H9 (cell line): ENCODE results near the gene TEX35. TPM values are rescaled to one million over a fixed set of nuclear protein-coding genes. Genes with fewer than 3 reads are reported as not detected.

Experiments
- DNase-seq: peaks from one replicate; pipeline ENCODE4 v3.0.0-alpha.2; 2017
- H2AFZ ChIP-seq: one replicate; pipeline ENCODE4 v1.6.1; 2013; ENCODE audit warnings: mild to moderate bottlenecking, low read length, control low read depth, moderate library complexity
- H2AK5ac ChIP-seq: 2 replicates; pipeline ENCODE4 v1.6.1; 2013; ENCODE audit warnings: low read length, control low read depth, mixed read lengths; ENCODE audit not compliant: insufficient read length
- H2BK120ac ChIP-seq: one replicate; pipeline ENCODE4 v1.6.1; 2013; ENCODE audit warnings: low read depth, mild to moderate bottlenecking, low read length, control low read depth, inconsistent platforms; ENCODE audit not compliant: poor library complexity, severe bottlenecking
- H2BK12ac ChIP-seq: 2 replicates; pipeline ENCODE4 v1.6.1; 2013; ENCODE audit warnings: low read length, control low read depth, mixed read lengths, low read depth; ENCODE audit not compliant: insufficient read length
- H2BK15ac ChIP-seq: 2 replicates; pipeline ENCODE4 v1.6.1; 2013; ENCODE audit warnings: low read depth, low read length, control low read depth
- H2BK20ac ChIP-seq: one replicate; pipeline ENCODE4 v1.6.1; 2013; ENCODE audit warnings: low read depth, mild to moderate bottlenecking, low read length, control low read depth, inconsistent platforms; ENCODE audit not compliant: poor library complexity, severe bottlenecking
- H2BK5ac ChIP-seq: 2 replicates; pipeline ENCODE4 v1.6.1; 2013; ENCODE audit warnings: low read length, control low read depth, mixed read lengths; ENCODE audit not compliant: insufficient read length
- H3K14ac ChIP-seq: 2 replicates; pipeline ENCODE4 v1.6.1; 2013; ENCODE audit warnings: low read length, control low read depth; ENCODE audit not compliant: insufficient read depth
- H3K18ac ChIP-seq: 2 replicates; pipeline ENCODE4 v1.6.1; 2013; ENCODE audit warnings: low read depth, mild to moderate bottlenecking, mixed read lengths, low read length, control low read depth; ENCODE audit not compliant: insufficient read length
- H3K23ac ChIP-seq: 2 replicates; pipeline ENCODE4 v1.6.1; 2013; ENCODE audit warnings: low read length, control low read depth, mixed read lengths, low read depth; ENCODE audit not compliant: insufficient read length
- H3K23me2 ChIP-seq: 2 replicates; pipeline ENCODE4 v1.6.1; 2013; ENCODE audit warnings: low read depth, mild to moderate bottlenecking, mixed read lengths, low read length, control low read depth; ENCODE audit not compliant: insufficient read length, poor library complexity, severe bottlenecking
- H3K27ac ChIP-seq: 2 replicates; pipeline ENCODE4 v1.5.1; 2013; ENCODE audit warnings: low read length, control low read depth, mixed read lengths, low read depth; ENCODE audit not compliant: insufficient read length
- H3K27me3 ChIP-seq: 2 replicates; pipeline ENCODE4 v1.6.1; 2013; ENCODE audit warnings: low read length, control low read depth, inconsistent platforms; ENCODE audit not compliant: insufficient read depth
- H3K4ac ChIP-seq: 2 replicates; pipeline ENCODE4 v1.6.1; 2013; ENCODE audit warnings: low read depth, mild to moderate bottlenecking, control low read depth, inconsistent platforms, low read length, moderate library complexity
- H3K4me1 ChIP-seq: 2 replicates; pipeline ENCODE4 v1.6.1; 2013; ENCODE audit warnings: low read length, control low read depth, inconsistent platforms; ENCODE audit not compliant: insufficient read depth
- H3K4me2 ChIP-seq: 2 replicates; pipeline ENCODE4 v1.6.1; 2013; ENCODE audit warnings: low read length, control low read depth, mixed read lengths; ENCODE audit not compliant: insufficient read length, insufficient read depth
- H3K56ac ChIP-seq: 2 replicates; pipeline ENCODE4 v1.6.1; 2013; ENCODE audit warnings: low read depth, mild to moderate bottlenecking, mixed read lengths, low read length, control low read depth; ENCODE audit not compliant: insufficient read length
- H3K79me1 ChIP-seq: 2 replicates; pipeline ENCODE4 v1.6.1; 2013; ENCODE audit warnings: low read depth, mild to moderate bottlenecking, moderate library complexity, low read length, control low read depth, inconsistent platforms; ENCODE audit not compliant: insufficient read depth, poor library complexity, severe bottlenecking
- H3K79me2 ChIP-seq: 2 replicates; pipeline ENCODE4 v1.6.1; 2013; ENCODE audit warnings: low read length, control low read depth, inconsistent platforms; ENCODE audit not compliant: insufficient read depth
- H3K9ac ChIP-seq: 2 replicates; pipeline ENCODE4 v1.6.1; 2013; ENCODE audit warnings: low read length, control low read depth, mixed read lengths; ENCODE audit not compliant: insufficient read length; ENCODE audit errors: extremely low read depth
- H3K9me3 ChIP-seq: one replicate; pipeline ENCODE4 v1.6.1; 2013; ENCODE audit warnings: low read depth, low read length, inconsistent platforms; ENCODE audit not compliant: control insufficient read depth
- H3T11ph ChIP-seq: one replicate; pipeline ENCODE4 v1.6.1; 2013; ENCODE audit warnings: mild to moderate bottlenecking, low read length, control low read depth, inconsistent platforms
- H4K20me1 ChIP-seq: one replicate; pipeline ENCODE4 v1.6.1; 2013; ENCODE audit not compliant: control insufficient read depth, insufficient read length, insufficient read depth
- H4K5ac ChIP-seq: 2 replicates; pipeline ENCODE4 v1.6.1; 2013; ENCODE audit warnings: low read depth, mild to moderate bottlenecking, mixed read lengths, low read length, control low read depth; ENCODE audit not compliant: insufficient read length
- H4K8ac ChIP-seq: replicated peaks from 2 replicates; pipeline ENCODE4 v1.6.1; 2013; ENCODE audit warnings: low read length, control low read depth, mixed read lengths, low read depth; ENCODE audit not compliant: insufficient read length
- H4K91ac ChIP-seq: 2 replicates; pipeline ENCODE4 v1.6.1; 2013; ENCODE audit warnings: low read depth, mild to moderate bottlenecking, moderate library complexity, mixed read lengths, low read length, control low read depth; ENCODE audit not compliant: insufficient read length
- H3K27ac Mint-ChIP-seq, 3 experiments: 2 replicates in 2 of 3; 3 replicates in 1 of 3; pipeline ENCODE4 v1.8.0; 2020 to 2021; ENCODE audit warnings: mixed read lengths in 3 of 3, mild to moderate bottlenecking in 1 of 3, moderate library complexity in 1 of 3
- H3K27me3 Mint-ChIP-seq: 2 replicates; pipeline ENCODE4 v1.8.0; 2021; ENCODE audit warnings: low read depth, mild to moderate bottlenecking, moderate library complexity, mixed read lengths
- H3K36me3 Mint-ChIP-seq, 3 experiments: 2 replicates in 2 of 3; 3 replicates in 1 of 3; pipeline ENCODE4 v1.8.0; 2020 to 2021; ENCODE audit warnings: low read depth in 3 of 3, mixed read lengths in 3 of 3; ENCODE audit not compliant: insufficient read depth in 1 of 3
- H3K4me1 Mint-ChIP-seq, 2 experiments: 2 replicates each; pipeline ENCODE4 v1.8.0; 2020; ENCODE audit warnings: mixed read lengths in 2 of 2
- H3K4me3 Mint-ChIP-seq, 2 experiments: 2 replicates in 1 of 2; 3 replicates in 1 of 2; pipeline ENCODE4 v1.8.0; 2020 to 2021; ENCODE audit warnings: mild to moderate bottlenecking in 2 of 2, mixed read lengths in 2 of 2, moderate library complexity in 1 of 2
- H3K9me3 Mint-ChIP-seq, 2 experiments: 2 replicates in 1 of 2; 3 replicates in 1 of 2; pipeline ENCODE4 v1.8.0; 2020; ENCODE audit warnings: mild to moderate bottlenecking in 2 of 2, mixed read lengths in 2 of 2, moderate library complexity in 1 of 2
- WGBS: extraction: QIAGEN DNeasy Blood & Tissue Kit; methylation state at CpG from one replicate; pipeline ENCODE4 v1.1.7; 2013; ENCODE audit warnings: missing lambda C conversion rate, low lambda C conversion rate, mixed read lengths; ENCODE audit not compliant: insufficient read length; ENCODE audit errors: extremely low coverage; 5-methylcytosine and 5-hydroxymethylcytosine counted together
- total RNA-seq: library from RNA; stranded (reverse); gene quantifications from 2 replicates; pipeline ENCODE4 v1.2.1, GENCODE V29; 2021
- TF ChIP-seq, protein P1 (sequence below): fragments of 200-600 bp; sonication (generic); conservative IDR thresholded peaks from 3 replicates; pipeline ENCODE4 v1.8.0; 2021; ENCODE audit warnings: antibody characterized with exemption, mild to moderate bottlenecking

Gene TEX35
- total RNA-seq, 1 experiment from 2014 or later, result not detected

- peaks cover 2% of the 10 kb centered on the region for H3K23me2 ChIP-seq
- H3K79me1 ChIP-seq, result no peaks in the 10 kb centered on the region
- Mint-ChIP-seq H3K4me1 (peaks cover 0 to 5% of the 10 kb centered on the region in 2 experiments; a peak in 2 of 4 replicates), H3K9me3 (no peaks in the 10 kb centered on the region), H3K27me3 (no peaks in the 10 kb centered on the region; the same call in none of the 2 replicates), H3K27ac (no peak overlapping the region; a peak in 1 of 7 replicates), H3K36me3 (no peaks in the 10 kb centered on the region), H3K4me3 (no peak overlapping the region)
- H2BK15ac ChIP-seq, result no peak overlapping the region
- TF ChIP-seq, protein P1, sequence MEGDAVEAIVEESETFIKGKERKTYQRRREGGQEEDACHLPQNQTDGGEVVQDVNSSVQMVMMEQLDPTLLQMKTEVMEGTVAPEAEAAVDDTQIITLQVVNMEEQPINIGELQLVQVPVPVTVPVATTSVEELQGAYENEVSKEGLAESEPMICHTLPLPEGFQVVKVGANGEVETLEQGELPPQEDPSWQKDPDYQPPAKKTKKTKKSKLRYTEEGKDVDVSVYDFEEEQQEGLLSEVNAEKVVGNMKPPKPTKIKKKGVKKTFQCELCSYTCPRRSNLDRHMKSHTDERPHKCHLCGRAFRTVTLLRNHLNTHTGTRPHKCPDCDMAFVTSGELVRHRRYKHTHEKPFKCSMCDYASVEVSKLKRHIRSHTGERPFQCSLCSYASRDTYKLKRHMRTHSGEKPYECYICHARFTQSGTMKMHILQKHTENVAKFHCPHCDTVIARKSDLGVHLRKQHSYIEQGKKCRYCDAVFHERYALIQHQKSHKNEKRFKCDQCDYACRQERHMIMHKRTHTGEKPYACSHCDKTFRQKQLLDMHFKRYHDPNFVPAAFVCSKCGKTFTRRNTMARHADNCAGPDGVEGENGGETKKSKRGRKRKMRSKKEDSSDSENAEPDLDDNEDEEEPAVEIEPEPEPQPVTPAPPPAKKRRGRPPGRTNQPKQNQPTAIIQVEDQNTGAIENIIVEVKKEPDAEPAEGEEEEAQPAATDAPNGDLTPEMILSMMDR, result peak; percentile 35; the same call in 1 of the 3 replicates
- no peak overlapping the region for H3K4ac ChIP-seq
- H4K5ac ChIP-seq, result no peak overlapping the region
- no peaks in the 10 kb centered on the region for H3K79me2 ChIP-seq
- no peak overlapping the region for H3K18ac ChIP-seq
- H2AFZ ChIP-seq, result no peak overlapping the region
- no peaks in the 10 kb centered on the region for H4K20me1 ChIP-seq
- no peak overlapping the region for H3K27ac ChIP-seq
- H3K14ac ChIP-seq, result no peak overlapping the region
- WGBS, result no CpG with 5 or more reads among the region's 8 CpGs
- H3K4me2 ChIP-seq, result no peak overlapping the region
- H3K23ac ChIP-seq, result no peak overlapping the region
- no peak overlapping the region for H3K9ac ChIP-seq
- H4K8ac ChIP-seq, result no peak overlapping the region
- no peak overlapping the region for H3T11ph ChIP-seq
- H3K9me3 ChIP-seq, result no peaks in the 10 kb centered on the region
- no peak overlapping the region for H2BK120ac ChIP-seq
- no peak overlapping the region for H2BK5ac ChIP-seq
- H2AK5ac ChIP-seq, result no peak overlapping the region
- no peak overlapping the region for H4K91ac ChIP-seq
- H3K27me3 ChIP-seq, result no peaks in the 10 kb centered on the region
- DNase-seq, result peak; percentile 56
- no peaks in the 10 kb centered on the region for H3K4me1 ChIP-seq
- no peak overlapping the region for H3K56ac ChIP-seq
- no peak overlapping the region for H2BK12ac ChIP-seq
- no peak overlapping the region for H2BK20ac ChIP-seq
Measured at GRCh38 chr1:178529364-178530036, 16.6 kb downstream of the TEX35 start.
